ENCODE measurements around the gene PCDHGC3.

The PCDHGC3 gene

DNA sequence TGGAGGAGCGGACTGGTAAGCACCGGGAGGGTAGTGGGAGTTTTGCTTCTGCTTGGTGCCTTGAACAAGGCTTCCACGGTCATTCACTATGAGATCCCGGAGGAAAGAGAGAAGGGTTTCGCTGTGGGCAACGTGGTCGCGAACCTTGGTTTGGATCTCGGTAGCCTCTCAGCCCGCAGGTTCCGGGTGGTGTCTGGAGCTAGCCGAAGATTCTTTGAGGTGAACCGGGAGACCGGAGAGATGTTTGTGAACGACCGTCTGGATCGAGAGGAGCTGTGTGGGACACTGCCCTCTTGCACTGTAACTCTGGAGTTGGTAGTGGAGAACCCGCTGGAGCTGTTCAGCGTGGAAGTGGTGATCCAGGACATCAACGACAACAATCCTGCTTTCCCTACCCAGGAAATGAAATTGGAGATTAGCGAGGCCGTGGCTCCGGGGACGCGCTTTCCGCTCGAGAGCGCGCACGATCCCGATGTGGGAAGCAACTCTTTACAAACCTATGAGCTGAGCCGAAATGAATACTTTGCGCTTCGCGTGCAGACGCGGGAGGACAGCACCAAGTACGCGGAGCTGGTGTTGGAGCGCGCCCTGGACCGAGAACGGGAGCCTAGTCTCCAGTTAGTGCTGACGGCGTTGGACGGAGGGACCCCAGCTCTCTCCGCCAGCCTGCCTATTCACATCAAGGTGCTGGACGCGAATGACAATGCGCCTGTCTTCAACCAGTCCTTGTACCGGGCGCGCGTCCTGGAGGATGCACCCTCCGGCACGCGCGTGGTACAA lies 556 bp downstream of the PCDHGC3 start:
- Histone ChIP-seq H3K27me3 (replicated peaks; ENCODE audit: insufficient read depth, low read length) (no peaks in the 10 kb centered on the region), H3K9me2 (replicated peaks; ENCODE audit: insufficient read depth, low read length) (no peaks in the 10 kb centered on the region), H3K9ac (ENCODE audit: low read length) (peak overlapping the region; percentile 2; the same call in 1 of the 2 replicates), H3K36me3 (replicated peaks; ENCODE audit: insufficient read depth, low read length) (no peaks in the 10 kb centered on the region), H3K27ac (ENCODE audit: low read length) (no peak overlapping the region), H3K4me3 (ENCODE audit: low read length) (peak overlapping the region; percentile 62), H3K9me3 (replicated peaks; ENCODE audit: insufficient read depth, low read length) (no peaks in the 10 kb centered on the region), H3K79me2 (ENCODE audit: low read length) (no peaks in the 10 kb centered on the region), H3K4me2 (ENCODE audit: low read depth, low read length) (peak overlapping the region; percentile 97), H2AFZ (ENCODE audit: low read length) (peak overlapping the region; percentile 75), H4K20me1 (ENCODE audit: insufficient read depth, low read length) (no peaks in the 10 kb centered on the region), H3K4me1 (ENCODE audit: low read length) (peaks cover 5% of the 10 kb centered on the region), H3F3A (ENCODE audit: insufficient read depth, low read length) (no peaks in the 10 kb centered on the region)
- DNase-seq = peak; percentile 16
- TF ChIP-seq EZH2phosphoT487 (IDR thresholded peaks at IDR 0.05; ENCODE audit: low read length) (no peak), EZH2 (optimal IDR thresholded peaks at IDR 0.05; ENCODE audit: low read depth, low read length) (no peak)
- TF ChIP-seq, protein P1, sequence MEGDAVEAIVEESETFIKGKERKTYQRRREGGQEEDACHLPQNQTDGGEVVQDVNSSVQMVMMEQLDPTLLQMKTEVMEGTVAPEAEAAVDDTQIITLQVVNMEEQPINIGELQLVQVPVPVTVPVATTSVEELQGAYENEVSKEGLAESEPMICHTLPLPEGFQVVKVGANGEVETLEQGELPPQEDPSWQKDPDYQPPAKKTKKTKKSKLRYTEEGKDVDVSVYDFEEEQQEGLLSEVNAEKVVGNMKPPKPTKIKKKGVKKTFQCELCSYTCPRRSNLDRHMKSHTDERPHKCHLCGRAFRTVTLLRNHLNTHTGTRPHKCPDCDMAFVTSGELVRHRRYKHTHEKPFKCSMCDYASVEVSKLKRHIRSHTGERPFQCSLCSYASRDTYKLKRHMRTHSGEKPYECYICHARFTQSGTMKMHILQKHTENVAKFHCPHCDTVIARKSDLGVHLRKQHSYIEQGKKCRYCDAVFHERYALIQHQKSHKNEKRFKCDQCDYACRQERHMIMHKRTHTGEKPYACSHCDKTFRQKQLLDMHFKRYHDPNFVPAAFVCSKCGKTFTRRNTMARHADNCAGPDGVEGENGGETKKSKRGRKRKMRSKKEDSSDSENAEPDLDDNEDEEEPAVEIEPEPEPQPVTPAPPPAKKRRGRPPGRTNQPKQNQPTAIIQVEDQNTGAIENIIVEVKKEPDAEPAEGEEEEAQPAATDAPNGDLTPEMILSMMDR (IDR thresholded peaks at IDR 0.05; ENCODE audit: low read length) = no peak

DNA sequence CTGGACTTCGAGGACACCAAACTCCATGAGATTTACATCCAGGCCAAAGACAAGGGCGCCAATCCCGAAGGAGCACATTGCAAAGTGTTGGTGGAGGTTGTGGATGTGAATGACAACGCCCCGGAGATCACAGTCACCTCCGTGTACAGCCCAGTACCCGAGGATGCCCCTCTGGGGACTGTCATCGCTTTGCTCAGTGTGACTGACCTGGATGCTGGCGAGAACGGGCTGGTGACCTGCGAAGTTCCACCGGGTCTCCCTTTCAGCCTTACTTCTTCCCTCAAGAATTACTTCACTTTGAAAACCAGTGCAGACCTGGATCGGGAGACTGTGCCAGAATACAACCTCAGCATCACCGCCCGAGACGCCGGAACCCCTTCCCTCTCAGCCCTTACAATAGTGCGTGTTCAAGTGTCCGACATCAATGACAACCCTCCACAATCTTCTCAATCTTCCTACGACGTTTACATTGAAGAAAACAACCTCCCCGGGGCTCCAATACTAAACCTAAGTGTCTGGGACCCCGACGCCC lies 1.3 kb downstream of the PCDHGC3 start:
- Histone ChIP-seq H3K36me3 (replicated peaks; ENCODE audit: insufficient read depth, low read length) (no peaks in the 10 kb centered on the region), H3K27me3 (replicated peaks; ENCODE audit: insufficient read depth, low read length) (no peaks in the 10 kb centered on the region), H2AFZ (ENCODE audit: low read length) (no peak overlapping the region), H4K20me1 (ENCODE audit: insufficient read depth, low read length) (no peaks in the 10 kb centered on the region), H3K9me3 (replicated peaks; ENCODE audit: insufficient read depth, low read length) (no peaks in the 10 kb centered on the region), H3K9ac (ENCODE audit: low read length) (no peak overlapping the region; the same call in 1 of the 2 replicates), H3K4me2 (ENCODE audit: low read depth, low read length) (peak overlapping the region; percentile 97), H3K27ac (ENCODE audit: low read length) (no peak overlapping the region), H3F3A (ENCODE audit: insufficient read depth, low read length) (no peaks in the 10 kb centered on the region), H3K4me1 (ENCODE audit: low read length) (peaks cover 5% of the 10 kb centered on the region), H3K4me3 (ENCODE audit: low read length) (peak overlapping the region; percentile 62), H3K9me2 (replicated peaks; ENCODE audit: insufficient read depth, low read length) (no peaks in the 10 kb centered on the region), H3K79me2 (ENCODE audit: low read length) (no peaks in the 10 kb centered on the region)
- no peak for TF ChIP-seq EZH2phosphoT487 (IDR thresholded peaks at IDR 0.05; ENCODE audit: low read length)
- TF ChIP-seq, protein P1 (IDR thresholded peaks at IDR 0.05; ENCODE audit: low read length) = no peak
- TF ChIP-seq EZH2 (optimal IDR thresholded peaks at IDR 0.05; ENCODE audit: low read depth, low read length) = no peak
- DNase-seq = no peak

DNA sequence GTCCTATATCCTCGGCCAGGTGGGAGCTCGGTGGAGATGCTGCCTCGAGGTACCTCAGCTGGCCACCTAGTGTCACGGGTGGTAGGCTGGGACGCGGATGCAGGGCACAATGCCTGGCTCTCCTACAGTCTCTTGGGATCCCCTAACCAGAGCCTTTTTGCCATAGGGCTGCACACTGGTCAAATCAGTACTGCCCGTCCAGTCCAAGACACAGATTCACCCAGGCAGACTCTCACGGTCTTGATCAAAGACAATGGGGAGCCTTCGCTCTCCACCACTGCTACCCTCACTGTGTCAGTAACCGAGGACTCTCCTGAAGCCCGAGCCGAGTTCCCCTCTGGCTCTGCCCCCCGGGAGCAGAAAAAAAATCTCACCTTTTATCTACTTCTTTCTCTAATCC lies 2.0 kb downstream of the PCDHGC3 start:
- Histone ChIP-seq H3K27ac (ENCODE audit: low read length) (no peak overlapping the region), H3K4me3 (ENCODE audit: low read length) (no peak overlapping the region), H3K4me2 (ENCODE audit: low read depth, low read length) (no peak overlapping the region), H3K9me3 (replicated peaks; ENCODE audit: insufficient read depth, low read length) (no peaks in the 10 kb centered on the region), H3K9me2 (replicated peaks; ENCODE audit: insufficient read depth, low read length) (no peaks in the 10 kb centered on the region), H3F3A (ENCODE audit: insufficient read depth, low read length) (no peaks in the 10 kb centered on the region), H2AFZ (ENCODE audit: low read length) (no peak overlapping the region), H3K9ac (ENCODE audit: low read length) (no peak overlapping the region), H3K36me3 (replicated peaks; ENCODE audit: insufficient read depth, low read length) (no peaks in the 10 kb centered on the region), H3K79me2 (ENCODE audit: low read length) (no peaks in the 10 kb centered on the region), H3K4me1 (ENCODE audit: low read length) (peaks cover 5% of the 10 kb centered on the region), H4K20me1 (ENCODE audit: insufficient read depth, low read length) (no peaks in the 10 kb centered on the region), H3K27me3 (replicated peaks; ENCODE audit: insufficient read depth, low read length) (no peaks in the 10 kb centered on the region)
- no peak for DNase-seq
- TF ChIP-seq, protein P1 (IDR thresholded peaks at IDR 0.05; ENCODE audit: low read length) = no peak

Measured in MM.1S (cell line).